ENCODE results near the gene SYNDIG1. TPM values are rescaled to one million over a fixed set of nuclear protein-coding genes. Genes with fewer than 3 reads are reported as not detected.

The SYNDIG1 gene
- total RNA-seq, 1 experiment from 2014 or later: not detected

DNA sequence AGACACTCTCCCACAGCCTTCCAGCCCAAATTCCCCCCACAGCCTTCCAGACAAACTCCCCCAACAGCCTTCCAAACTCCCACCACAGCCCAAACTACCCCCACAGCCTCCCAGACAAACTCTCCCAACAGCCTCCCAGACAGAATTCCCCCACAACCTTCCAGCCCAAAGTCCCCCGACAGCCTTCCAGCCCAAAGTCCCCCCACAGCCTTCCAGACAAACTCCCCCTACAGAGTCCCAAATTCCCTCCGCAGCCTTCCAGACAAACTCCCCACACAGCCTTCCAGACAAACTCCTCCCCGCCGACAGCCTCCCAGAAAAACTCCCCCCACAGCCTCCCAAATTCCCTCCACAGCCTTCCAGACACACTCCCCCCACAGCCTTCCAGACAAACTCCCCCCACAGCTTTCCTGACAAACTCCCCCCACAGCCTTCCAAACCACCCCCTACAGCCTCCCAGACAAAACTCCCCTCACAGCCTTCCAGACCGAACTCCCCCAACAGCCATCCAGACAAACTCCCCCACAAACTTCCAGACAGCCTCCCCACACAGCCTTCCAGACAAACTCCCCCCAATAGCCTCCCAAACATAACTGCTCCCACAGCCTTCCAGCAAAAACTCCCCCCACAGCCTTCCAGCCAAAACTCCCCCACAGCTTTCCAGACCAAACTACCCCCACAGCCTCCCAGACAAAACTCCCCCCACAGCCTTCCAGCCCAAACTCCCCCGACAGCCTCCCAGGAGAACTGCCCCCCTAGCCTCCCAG is 38.0 kb upstream of the SYNDIG1 start:
- Mint-ChIP-seq H3K9me3 (ENCODE audit: low read depth, unreplicated experiment) (no peaks in the 10 kb centered on the region), H3K4me1 (ENCODE audit: low read depth, unreplicated experiment) (no peaks in the 10 kb centered on the region), H3K27me3 (ENCODE audit: unreplicated experiment) (no peaks in the 10 kb centered on the region), H3K27ac (ENCODE audit: unreplicated experiment) (no peak overlapping the region), H3K4me3 (ENCODE audit: low read depth, unreplicated experiment) (no peak overlapping the region), H3K36me3 (ENCODE audit: insufficient read depth, unreplicated experiment) (no peaks in the 10 kb centered on the region)
- no TSS peak for BruUV-seq (replicated peaks)
- TF ChIP-seq, protein P1, sequence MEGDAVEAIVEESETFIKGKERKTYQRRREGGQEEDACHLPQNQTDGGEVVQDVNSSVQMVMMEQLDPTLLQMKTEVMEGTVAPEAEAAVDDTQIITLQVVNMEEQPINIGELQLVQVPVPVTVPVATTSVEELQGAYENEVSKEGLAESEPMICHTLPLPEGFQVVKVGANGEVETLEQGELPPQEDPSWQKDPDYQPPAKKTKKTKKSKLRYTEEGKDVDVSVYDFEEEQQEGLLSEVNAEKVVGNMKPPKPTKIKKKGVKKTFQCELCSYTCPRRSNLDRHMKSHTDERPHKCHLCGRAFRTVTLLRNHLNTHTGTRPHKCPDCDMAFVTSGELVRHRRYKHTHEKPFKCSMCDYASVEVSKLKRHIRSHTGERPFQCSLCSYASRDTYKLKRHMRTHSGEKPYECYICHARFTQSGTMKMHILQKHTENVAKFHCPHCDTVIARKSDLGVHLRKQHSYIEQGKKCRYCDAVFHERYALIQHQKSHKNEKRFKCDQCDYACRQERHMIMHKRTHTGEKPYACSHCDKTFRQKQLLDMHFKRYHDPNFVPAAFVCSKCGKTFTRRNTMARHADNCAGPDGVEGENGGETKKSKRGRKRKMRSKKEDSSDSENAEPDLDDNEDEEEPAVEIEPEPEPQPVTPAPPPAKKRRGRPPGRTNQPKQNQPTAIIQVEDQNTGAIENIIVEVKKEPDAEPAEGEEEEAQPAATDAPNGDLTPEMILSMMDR (IDR thresholded peaks at IDR 0.05; ENCODE audit: unreplicated experiment): no peak
- intact Hi-C loops (cut with micrococcal nuclease; ENCODE audit: unreplicated experiment): no loop called here
- no peak for DNase-seq
- CTCF ChIA-PET: interaction anchor here (0.6 kb wide), 1 partner anchor 10 kb away, joined by 7 read pairs; no protein-coding TSS in a partner anchor

DNA sequence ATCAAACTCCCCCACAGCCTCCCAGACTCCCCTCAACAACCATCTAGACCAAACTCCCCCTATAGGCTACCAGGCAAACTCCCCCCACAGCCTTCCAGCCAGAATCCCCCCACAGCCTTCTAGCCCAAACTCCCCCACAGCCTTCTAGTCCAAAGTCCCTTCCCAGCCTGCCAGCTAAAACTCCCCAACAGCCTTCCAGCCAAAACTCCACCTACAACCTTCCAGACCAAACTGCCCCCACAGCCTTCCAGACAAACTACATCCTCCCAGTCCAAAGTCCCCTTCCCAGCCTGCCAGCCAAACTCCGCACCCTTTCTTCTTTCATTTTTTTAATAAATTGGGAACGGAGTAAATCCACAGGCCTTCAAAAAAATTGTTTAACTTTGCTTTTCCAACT is 37.4 kb upstream of the SYNDIG1 start:
- Mint-ChIP-seq H3K4me1 (ENCODE audit: low read depth, unreplicated experiment) (no peaks in the 10 kb centered on the region), H3K36me3 (ENCODE audit: insufficient read depth, unreplicated experiment) (no peaks in the 10 kb centered on the region), H3K9me3 (ENCODE audit: low read depth, unreplicated experiment) (no peaks in the 10 kb centered on the region), H3K27ac (ENCODE audit: unreplicated experiment) (no peak overlapping the region), H3K27me3 (ENCODE audit: unreplicated experiment) (no peaks in the 10 kb centered on the region), H3K4me3 (ENCODE audit: low read depth, unreplicated experiment) (no peak overlapping the region)
- TF ChIP-seq, protein P1 (IDR thresholded peaks at IDR 0.05; ENCODE audit: unreplicated experiment): no peak
- BruUV-seq (replicated peaks): no TSS peak
- intact Hi-C loops (cut with micrococcal nuclease; ENCODE audit: unreplicated experiment): no loop called here
- CTCF ChIA-PET: interaction anchor here (0.6 kb wide), 1 partner anchor 10 kb away, joined by 7 read pairs; no protein-coding TSS in a partner anchor
- no peak for DNase-seq

DNA sequence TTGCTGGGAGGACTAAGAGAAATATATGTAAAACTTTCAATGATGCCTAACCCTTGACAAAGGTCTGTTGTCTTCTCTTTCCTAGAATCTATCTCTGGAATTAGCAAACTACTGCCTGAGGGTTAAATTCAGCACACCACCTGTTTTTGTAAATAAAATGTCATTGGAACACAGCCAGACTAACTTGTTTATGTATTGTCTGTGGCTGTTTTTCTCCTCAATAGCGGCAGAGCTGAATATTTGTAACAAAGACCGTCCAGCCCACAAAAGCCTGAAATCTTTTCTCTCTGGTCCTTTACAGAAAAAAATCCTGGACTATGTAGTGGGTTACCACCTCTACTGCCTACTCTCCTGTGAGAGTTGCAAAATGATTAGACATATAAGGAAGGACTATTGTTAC is 33.3 kb upstream of the SYNDIG1 start:
- no TSS peak for BruUV-seq (replicated peaks)
- peaks cover 2% of the 10 kb centered on the region for H3K27me3 Mint-ChIP-seq (ENCODE audit: unreplicated experiment)
- intact Hi-C loops (cut with micrococcal nuclease; ENCODE audit: unreplicated experiment): no loop called here
- H3K4me3 Mint-ChIP-seq (ENCODE audit: low read depth, unreplicated experiment): no peak overlapping the region
- no peak overlapping the region for H3K27ac Mint-ChIP-seq (ENCODE audit: unreplicated experiment)
- no peaks in the 10 kb centered on the region for H3K9me3 Mint-ChIP-seq (ENCODE audit: low read depth, unreplicated experiment)
- CTCF ChIA-PET: no interaction called here
- no peak for DNase-seq
- H3K4me1 Mint-ChIP-seq (ENCODE audit: low read depth, unreplicated experiment): no peaks in the 10 kb centered on the region
- TF ChIP-seq, protein P1 (IDR thresholded peaks at IDR 0.05; ENCODE audit: unreplicated experiment): no peak
- H3K36me3 Mint-ChIP-seq (ENCODE audit: insufficient read depth, unreplicated experiment): no peaks in the 10 kb centered on the region

DNA sequence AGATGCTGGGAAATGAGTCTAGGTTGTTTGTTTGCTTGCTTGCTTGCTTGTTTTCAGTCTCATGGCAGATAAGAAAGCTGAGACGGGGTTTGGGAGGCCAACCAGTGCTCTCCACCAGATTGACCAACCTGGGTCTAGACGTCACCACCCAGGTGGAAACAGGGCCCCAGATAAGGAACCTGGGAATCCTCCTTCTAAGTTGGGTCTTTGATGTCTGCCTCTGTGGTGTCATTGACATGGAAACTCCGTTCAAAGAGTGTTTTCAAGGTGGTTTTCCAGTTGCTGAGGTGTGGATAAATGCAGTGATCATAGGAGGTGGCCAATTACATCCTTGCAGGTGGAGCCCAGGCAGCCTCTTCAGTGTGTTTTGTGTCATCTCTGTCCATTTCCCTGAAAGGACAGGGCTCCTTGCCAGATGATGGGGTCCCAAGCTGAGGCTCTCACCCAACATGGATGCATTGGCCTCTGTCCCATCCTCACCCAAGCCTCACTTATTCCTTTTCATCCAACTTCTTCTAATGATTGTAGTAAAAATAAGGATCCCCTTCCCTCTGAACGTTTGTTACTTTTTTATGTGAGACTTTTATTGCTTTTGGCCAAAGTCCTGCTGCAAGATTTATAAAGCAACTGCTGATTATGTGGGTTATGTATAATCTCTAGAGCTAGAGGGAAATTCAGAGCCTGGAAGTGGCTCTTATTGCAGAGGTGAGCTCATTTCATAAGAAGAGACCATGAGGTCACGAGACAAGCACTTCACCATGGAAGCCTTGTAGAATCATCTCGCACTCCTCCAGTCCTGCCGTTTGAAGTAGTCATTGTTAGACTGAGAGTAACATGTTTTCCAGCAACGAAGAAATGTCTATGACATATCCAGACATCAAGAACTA is 32.0 kb upstream of the SYNDIG1 start:
- CTCF ChIA-PET: no interaction called here

More for the DNA sequence above, 32.0 kb upstream of the SYNDIG1 start:
- no peaks in the 10 kb centered on the region for H3K36me3 Mint-ChIP-seq (ENCODE audit: insufficient read depth, unreplicated experiment)
- no peak for DNase-seq
- H3K4me3 Mint-ChIP-seq (ENCODE audit: low read depth, unreplicated experiment): no peak overlapping the region
- no peaks in the 10 kb centered on the region for H3K9me3 Mint-ChIP-seq (ENCODE audit: low read depth, unreplicated experiment)
- intact Hi-C loops (cut with micrococcal nuclease; ENCODE audit: unreplicated experiment): no loop called here
- peaks cover 14% of the 10 kb centered on the region for H3K27me3 Mint-ChIP-seq (ENCODE audit: unreplicated experiment)
- H3K27ac Mint-ChIP-seq (ENCODE audit: unreplicated experiment): no peak overlapping the region
- TF ChIP-seq, protein P1 (IDR thresholded peaks at IDR 0.05; ENCODE audit: unreplicated experiment): no peak
- no peaks in the 10 kb centered on the region for H3K4me1 Mint-ChIP-seq (ENCODE audit: low read depth, unreplicated experiment)
- BruUV-seq (replicated peaks): no TSS peak
